ENCODE results near the gene MBD1.
"Not testable (repeated sequence)": the region's sequence is repeated elsewhere in the genome, so short reads cannot be mapped to it uniquely, and the experiment has no call there.

Gene MBD1

GRCh38 chr18:50289108-50289443 is 7.8 kb upstream of the MBD1 start:
- no peak for DNase-seq

- not testable (repeated sequence) for DNase-seq
Observed at GRCh38 chr18:50288348-50289107, 7.2 kb upstream of the MBD1 start.

GRCh38 chr18:50287441-50288347 is 6.4 kb upstream of the MBD1 start, which contains the start of gene CXXC1:
Gene CXXC1 (minus strand): TSS chr18:50287692. CDS start chr18:50287589, 103 bp downstream.
- DNase-seq: peak; percentile 98

GRCh38 chr18:50287028-50287440 is 5.7 kb upstream of the MBD1 start:
- DNase-seq: no peak

- no peak for DNase-seq
Observed at GRCh38 chr18:50286391-50287027, 5.2 kb upstream of the MBD1 start.

- DNase-seq: no peak
Observed at GRCh38 chr18:50285631-50286321, 4.5 kb upstream of the MBD1 start.

GRCh38 chr18:50285071-50285470 is 3.7 kb upstream of the MBD1 start:
- DNase-seq: no peak

GRCh38 chr18:50284255-50284885 is 3.0 kb upstream of the MBD1 start:
- no peak for DNase-seq

GRCh38 chr18:50283469-50284209 is 2.3 kb upstream of the MBD1 start:
- no peak for DNase-seq

GRCh38 chr18:50282521-50283335 is 1.4 kb upstream of the MBD1 start:
- DNase-seq: no peak

- DNase-seq: no peak
Observed at GRCh38 chr18:50281972-50282520, 723 bp upstream of the MBD1 start.

- no peak for DNase-seq
Observed at GRCh38 chr18:50280707-50281294, 522 bp downstream of the MBD1 start.

- DNase-seq: no peak
Observed at GRCh38 chr18:50279752-50280151, 1.6 kb downstream of the MBD1 start.

GRCh38 chr18:50277942-50278341 is 3.4 kb downstream of the MBD1 start:
- DNase-seq: no peak

- no peak for DNase-seq
Observed at GRCh38 chr18:50276452-50276851, 4.9 kb downstream of the MBD1 start.

- DNase-seq: no peak
Observed at GRCh38 chr18:50275503-50276036, 5.8 kb downstream of the MBD1 start.

- DNase-seq: no peak
Observed at GRCh38 chr18:50274941-50275340, 6.4 kb downstream of the MBD1 start.

- no peak for DNase-seq
Observed at GRCh38 chr18:50274044-50274442, 7.3 kb downstream of the MBD1 start.

GRCh38 chr18:50273203-50274043 is 7.9 kb downstream of the MBD1 start:
- DNase-seq: no peak
